ENCODE results near the gene TLR6. TPM values are rescaled to one million over a fixed set of nuclear protein-coding genes. Genes with fewer than 3 reads are reported as not detected.

The TLR6 gene
- polyA plus RNA-seq, 3 donors from 2014 or later: 1.9 to 4.8 (median 3.9) TPM

GRCh38 chr4:38803833-38804653 lies 52.6 kb downstream of the TLR6 start:
- Mint-ChIP-seq H3K27me3 (ENCODE audit: low read depth in 3 of 3) (peaks cover 0 to 2% (median 0%) of the 10 kb centered on the region in 3 donors), H3K4me1 (peaks cover 40 to 52% of the 10 kb centered on the region in 2 donors), H3K27ac (peak overlapping the region; percentile 90 to 99 (median 96)), H3K36me3 (peaks cover 41 to 46% (median 45%) of the 10 kb centered on the region in 3 donors), H3K4me3 (peak overlapping the region; percentile 89 to 96 (median 93)), H3K9me3 (peaks cover 17 to 36% (median 31%) of the 10 kb centered on the region in 6 donors)
- peak; percentile 34 to 41 (median 35) for DNase-seq

GRCh38 chr4:38802561-38803355 lies 53.9 kb downstream of the TLR6 start:
- Mint-ChIP-seq H3K9me3 (peaks cover 17 to 44% (median 39%) of the 10 kb centered on the region in 6 donors), H3K27me3 (ENCODE audit: low read depth in 3 of 3) (no peaks in the 10 kb centered on the region), H3K36me3 (peaks cover 50 to 59% (median 58%) of the 10 kb centered on the region in 3 donors), H3K4me3 (peak overlapping the region; percentile 89 to 96 (median 93)), H3K4me1 (peaks cover 40 to 52% of the 10 kb centered on the region in 2 donors), H3K27ac (peak overlapping the region in 5 of 6 donors; percentile 50 to 96 (median 61))
- no peak for DNase-seq

GRCh38 chr4:38800961-38801450 lies 55.6 kb downstream of the TLR6 start:
- Mint-ChIP-seq H3K36me3 (peaks cover 57 to 77% (median 68%) of the 10 kb centered on the region in 3 donors), H3K4me3 (peak overlapping the region in 1 of 5 donors; percentile 10)

GRCh38 chr4:38800366-38800765 lies 56.3 kb downstream of the TLR6 start:
- H3K9me3 Mint-ChIP-seq: peaks cover 31 to 68% (median 59%) of the 10 kb centered on the region in 6 donors
- H3K4me1 Mint-ChIP-seq: peaks cover 34 to 43% of the 10 kb centered on the region in 2 donors
- peaks cover 63 to 83% (median 73%) of the 10 kb centered on the region in 3 donors for H3K36me3 Mint-ChIP-seq
- no peak for DNase-seq
- H3K27me3 Mint-ChIP-seq (ENCODE audit: low read depth in 3 of 3): no peaks in the 10 kb centered on the region
- no peak overlapping the region for H3K27ac Mint-ChIP-seq
- H3K4me3 Mint-ChIP-seq: no peak overlapping the region

More at GRCh38 chr4:38800961-38801450, 55.6 kb downstream of the TLR6 start:
- Mint-ChIP-seq H3K27me3 (ENCODE audit: low read depth in 3 of 3) (no peaks in the 10 kb centered on the region), H3K4me1 (peaks cover 40 to 49% of the 10 kb centered on the region in 2 donors), H3K9me3 (peaks cover 29 to 61% (median 53%) of the 10 kb centered on the region in 6 donors), H3K27ac (peak overlapping the region in 1 of 6 donors; percentile 21)
- no peak for DNase-seq

- Mint-ChIP-seq H3K36me3 (peaks cover 61 to 78% (median 71%) of the 10 kb centered on the region in 3 donors), H3K27ac (no peak overlapping the region), H3K9me3 (peaks cover 23 to 92% (median 64%) of the 10 kb centered on the region in 6 donors), H3K27me3 (ENCODE audit: low read depth in 3 of 3) (no peaks in the 10 kb centered on the region), H3K4me3 (no peak overlapping the region), H3K4me1 (peaks cover 0 to 9% of the 10 kb centered on the region in 2 donors)
- no peak for DNase-seq
Measured at GRCh38 chr4:38795087-38795486, 61.5 kb downstream of the TLR6 start.

GRCh38 chr4:38794051-38794450 lies 62.6 kb downstream of the TLR6 start:
- Mint-ChIP-seq H3K27ac (no peak overlapping the region), H3K9me3 (peaks cover 30 to 89% (median 58%) of the 10 kb centered on the region in 6 donors), H3K27me3 (ENCODE audit: low read depth in 3 of 3) (no peaks in the 10 kb centered on the region), H3K4me1 (peaks cover 0 to 9% of the 10 kb centered on the region in 2 donors), H3K4me3 (no peak overlapping the region), H3K36me3 (peaks cover 54 to 73% (median 65%) of the 10 kb centered on the region in 3 donors)
- no peak for DNase-seq

- Mint-ChIP-seq H3K9me3 (peaks cover 17 to 58% (median 36%) of the 10 kb centered on the region in 6 donors), H3K27ac (no peak overlapping the region), H3K27me3 (ENCODE audit: low read depth in 3 of 3) (no peaks in the 10 kb centered on the region), H3K4me3 (no peak overlapping the region), H3K4me1 (peaks cover 0 to 9% of the 10 kb centered on the region in 2 donors), H3K36me3 (peaks cover 37 to 42% (median 42%) of the 10 kb centered on the region in 3 donors)
- no peak for DNase-seq
Measured at GRCh38 chr4:38791010-38791409, 65.6 kb downstream of the TLR6 start.

- H3K27ac Mint-ChIP-seq: no peak overlapping the region
- H3K9me3 Mint-ChIP-seq: peaks cover 8 to 31% (median 14%) of the 10 kb centered on the region in 6 donors
- peaks cover 14 to 23% (median 21%) of the 10 kb centered on the region in 3 donors for H3K36me3 Mint-ChIP-seq
- no peak for DNase-seq
- no peak overlapping the region for H3K4me3 Mint-ChIP-seq
- H3K4me1 Mint-ChIP-seq: peaks cover 0 to 9% of the 10 kb centered on the region in 2 donors
- H3K27me3 Mint-ChIP-seq (ENCODE audit: low read depth in 3 of 3): no peaks in the 10 kb centered on the region
Measured at GRCh38 chr4:38788317-38788716, 68.3 kb downstream of the TLR6 start.

- no peak overlapping the region for H3K4me3 Mint-ChIP-seq
- peaks cover 14 to 23% (median 21%) of the 10 kb centered on the region in 3 donors for H3K36me3 Mint-ChIP-seq
- no peak for DNase-seq
- peaks cover 2 to 12% of the 10 kb centered on the region in 2 donors for H3K4me1 Mint-ChIP-seq
- H3K27me3 Mint-ChIP-seq (ENCODE audit: low read depth in 3 of 3): no peaks in the 10 kb centered on the region
- H3K27ac Mint-ChIP-seq: no peak overlapping the region
- peaks cover 8 to 27% (median 14%) of the 10 kb centered on the region in 6 donors for H3K9me3 Mint-ChIP-seq
Measured at GRCh38 chr4:38787693-38788092, 68.9 kb downstream of the TLR6 start.

- peaks cover 5 to 14% (median 12%) of the 10 kb centered on the region in 3 donors for H3K36me3 Mint-ChIP-seq
- H3K9me3 Mint-ChIP-seq: peaks cover 7 to 16% (median 11%) of the 10 kb centered on the region in 6 donors
- H3K4me1 Mint-ChIP-seq: peaks cover 2 to 10% of the 10 kb centered on the region in 2 donors
- H3K27me3 Mint-ChIP-seq (ENCODE audit: low read depth in 3 of 3): peaks cover 0 to 2% (median 2%) of the 10 kb centered on the region in 3 donors
- DNase-seq: no peak
- H3K27ac Mint-ChIP-seq: no peak overlapping the region
- H3K4me3 Mint-ChIP-seq: no peak overlapping the region
Measured at GRCh38 chr4:38785901-38786402, 70.7 kb downstream of the TLR6 start.

- peaks cover 0 to 2% (median 2%) of the 10 kb centered on the region in 3 donors for H3K27me3 Mint-ChIP-seq (ENCODE audit: low read depth in 3 of 3)
- H3K27ac Mint-ChIP-seq: no peak overlapping the region
- H3K4me1 Mint-ChIP-seq: peaks cover 2 to 8% of the 10 kb centered on the region in 2 donors
- no peak overlapping the region for H3K4me3 Mint-ChIP-seq
- H3K9me3 Mint-ChIP-seq: peaks cover 3 to 9% (median 7%) of the 10 kb centered on the region in 6 donors
- peaks cover 4 to 7% (median 6%) of the 10 kb centered on the region in 3 donors for H3K36me3 Mint-ChIP-seq
- DNase-seq: no peak
Measured at GRCh38 chr4:38785041-38785790, 71.4 kb downstream of the TLR6 start.

- Mint-ChIP-seq H3K27me3 (ENCODE audit: low read depth in 3 of 3) (peaks cover 0 to 2% (median 2%) of the 10 kb centered on the region in 3 donors), H3K27ac (peak overlapping the region in 1 of 6 donors; percentile 82), H3K36me3 (no peaks in the 10 kb centered on the region), H3K4me3 (no peak overlapping the region), H3K9me3 (no peaks in the 10 kb centered on the region), H3K4me1 (peaks cover 2 to 8% of the 10 kb centered on the region in 2 donors)
- DNase-seq: no peak
Measured at GRCh38 chr4:38784141-38784540, 72.5 kb downstream of the TLR6 start.

- Mint-ChIP-seq H3K4me1 (peaks cover 2 to 8% of the 10 kb centered on the region in 2 donors), H3K27ac (no peak overlapping the region), H3K27me3 (ENCODE audit: low read depth in 3 of 3) (peaks cover 0 to 2% (median 2%) of the 10 kb centered on the region in 3 donors), H3K4me3 (no peak overlapping the region), H3K9me3 (no peaks in the 10 kb centered on the region), H3K36me3 (no peaks in the 10 kb centered on the region)
- no peak for DNase-seq
Measured at GRCh38 chr4:38783109-38783460, 73.5 kb downstream of the TLR6 start.

All from immature natural killer cell (primary cell).